Mesenchymal stem cell (in vitro differentiated cells and primary cell): ENCODE results near the gene NOX3.
A peak's percentile ranks its signal among the peaks of the same experiment; 100 is the strongest.

Experiments
- DNase-seq: peaks from one replicate; pipeline ENCODE4 v3.0.0-alpha.2; 2013
- H2AFZ ChIP-seq: one replicate; pipeline ENCODE4 v1.6.1; 2013; ENCODE audit warnings: low read depth, mild to moderate bottlenecking, control low read depth, inconsistent platforms, low read length, moderate library complexity
- H2AK5ac ChIP-seq: 2 replicates; pipeline ENCODE4 v1.6.1; 2013; ENCODE audit warnings: low read length, moderate library complexity, mild to moderate bottlenecking, inconsistent platforms; ENCODE audit not compliant: severe bottlenecking
- H2BK120ac ChIP-seq: one replicate; pipeline ENCODE4 v1.6.1; 2013; ENCODE audit warnings: low read depth, mild to moderate bottlenecking, inconsistent platforms, low read length, moderate library complexity
- H2BK12ac ChIP-seq, 2 experiments: one replicate each; pipeline ENCODE4 v1.6.1; 2013; ENCODE audit warnings: inconsistent platforms in 2 of 2, low read length in 2 of 2, mild to moderate bottlenecking in 2 of 2, moderate library complexity in 2 of 2, control low read depth in 1 of 2
- H2BK15ac ChIP-seq: one replicate; pipeline ENCODE4 v1.6.1; 2013; ENCODE audit warnings: mild to moderate bottlenecking, low read depth, inconsistent platforms; ENCODE audit not compliant: poor library complexity, severe bottlenecking
- H2BK5ac ChIP-seq: 2 replicates; pipeline ENCODE4 v1.6.1; 2013; ENCODE audit warnings: low read depth, mild to moderate bottlenecking, low read length, control low read depth, inconsistent platforms; ENCODE audit not compliant: poor library complexity, severe bottlenecking
- H3K14ac ChIP-seq, 2 experiments: one replicate each; pipeline ENCODE4 v1.6.1; 2013; ENCODE audit warnings: inconsistent platforms in 2 of 2, low read length in 2 of 2, control low read depth in 1 of 2, mild to moderate bottlenecking in 1 of 2, moderate library complexity in 1 of 2
- H3K18ac ChIP-seq, 2 experiments: one replicate each; pipeline ENCODE4 v1.6.1; 2013; ENCODE audit warnings: inconsistent platforms in 2 of 2, low read length in 2 of 2, control low read depth in 1 of 2, low read depth in 1 of 2, mild to moderate bottlenecking in 1 of 2
- H3K23ac ChIP-seq, 2 experiments: one replicate each; pipeline ENCODE4 v1.6.1; 2013; ENCODE audit warnings: inconsistent platforms in 2 of 2, low read length in 2 of 2, mild to moderate bottlenecking in 2 of 2, moderate library complexity in 2 of 2, control low read depth in 1 of 2
- H3K27ac ChIP-seq: 2 replicates; pipeline ENCODE4 v1.5.1; 2013; ENCODE audit warnings: mild to moderate bottlenecking, moderate library complexity, low read length, control low read depth, inconsistent platforms; ENCODE audit not compliant: poor library complexity, severe bottlenecking
- H3K27me3 ChIP-seq, 2 experiments: 2 replicates each; pipeline versions ENCODE4 v1.6.1 to v1.7.0; 2013; ENCODE audit warnings: low read length in 2 of 2, mild to moderate bottlenecking in 2 of 2, moderate library complexity in 2 of 2, control low read depth in 1 of 2, inconsistent platforms in 1 of 2; ENCODE audit not compliant: control insufficient read depth in 1 of 2, insufficient read depth in 1 of 2
- H3K36me3 ChIP-seq, 2 experiments: 2 replicates each; pipeline versions ENCODE4 v1.6.1 to v1.7.0; 2013; ENCODE audit warnings: low read length in 2 of 2, control low read depth in 1 of 2, inconsistent platforms in 1 of 2, low read depth in 1 of 2, mild to moderate bottlenecking in 1 of 2; ENCODE audit not compliant: insufficient read depth in 2 of 2, control insufficient read depth in 1 of 2
- H3K4ac ChIP-seq, 2 experiments: one replicate each; pipeline ENCODE4 v1.6.1; 2013; ENCODE audit warnings: inconsistent platforms in 2 of 2, low read length in 2 of 2, mild to moderate bottlenecking in 2 of 2, moderate library complexity in 2 of 2, control low read depth in 1 of 2, low read depth in 1 of 2
- H3K4me1 ChIP-seq: 2 replicates; pipeline ENCODE4 v1.6.1; 2013; ENCODE audit warnings: low read depth, low read length, control low read depth; ENCODE audit not compliant: control insufficient read depth, insufficient read depth
- H3K4me2 ChIP-seq: 2 replicates; pipeline ENCODE4 v1.6.1; 2013; ENCODE audit warnings: low read length, mild to moderate bottlenecking, inconsistent platforms; ENCODE audit not compliant: poor library complexity, severe bottlenecking
- H3K4me3 ChIP-seq, 2 experiments: 2 replicates each; pipeline versions ENCODE4 v1.5.1 to v1.7.0; 2013; ENCODE audit warnings: low read length in 2 of 2, mild to moderate bottlenecking in 2 of 2, control low read depth in 1 of 2, low read depth in 1 of 2; ENCODE audit not compliant: insufficient read depth in 1 of 2
- H3K79me1 ChIP-seq: replicated peaks from 2 replicates; pipeline ENCODE4 v1.6.1; 2013; ENCODE audit warnings: mild to moderate bottlenecking, control low read depth, low read length, inconsistent platforms; ENCODE audit not compliant: poor library complexity, severe bottlenecking
- H3K9ac ChIP-seq: 2 replicates; pipeline ENCODE4 v1.7.0; 2013; ENCODE audit warnings: mild to moderate bottlenecking, low read length, moderate library complexity
- H3K9me3 ChIP-seq: 2 replicates; pipeline ENCODE4 v1.7.0; 2013; ENCODE audit warnings: mild to moderate bottlenecking, low read length; ENCODE audit not compliant: control insufficient read depth
- H4K8ac ChIP-seq: one replicate; pipeline ENCODE4 v1.6.1; 2013; ENCODE audit warnings: inconsistent platforms, mild to moderate bottlenecking, low read length, moderate library complexity
- H4K91ac ChIP-seq: one replicate; pipeline ENCODE4 v1.6.1; 2013; ENCODE audit warnings: mild to moderate bottlenecking, low read length, inconsistent platforms
- WGBS: methylation state at CpG from one replicate; pipeline ENCODE4 v1.1.7; 2013; ENCODE audit warnings: mixed read lengths; 5-methylcytosine and 5-hydroxymethylcytosine counted together

The NOX3 gene

GRCh38 chr6:155449450-155450239, 6.0 kb downstream of the NOX3 start:
- H3K9ac ChIP-seq = no peak overlapping the region
- no peaks in the 10 kb centered on the region for H3K4me1 ChIP-seq
- WGBS = 77% methylated on average over 13 of the region's 14 CpGs
- H3K18ac ChIP-seq = no peak overlapping the region
- DNase-seq = no peak
- H3K14ac ChIP-seq = no peak overlapping the region
- H2AFZ ChIP-seq = no peak overlapping the region
- H2BK120ac ChIP-seq = no peak overlapping the region
- no peak overlapping the region for H4K91ac ChIP-seq
- H3K4me2 ChIP-seq = no peak overlapping the region
- no peaks in the 10 kb centered on the region for H3K36me3 ChIP-seq
- no peak overlapping the region for H2BK15ac ChIP-seq
- H2BK5ac ChIP-seq = no peak overlapping the region
- H3K4ac ChIP-seq = no peak overlapping the region
- H3K9me3 ChIP-seq = no peaks in the 10 kb centered on the region
- no peak overlapping the region for H2AK5ac ChIP-seq
- H3K23ac ChIP-seq = no peak overlapping the region
- H3K27me3 ChIP-seq = no peaks in the 10 kb centered on the region
- no peak overlapping the region for H2BK12ac ChIP-seq
- no peak overlapping the region for H3K27ac ChIP-seq
- H3K4me3 ChIP-seq = no peak overlapping the region
- no peak overlapping the region for H4K8ac ChIP-seq
- no peaks in the 10 kb centered on the region for H3K79me1 ChIP-seq

GRCh38 chr6:155448668-155449449, 6.8 kb downstream of the NOX3 start:
- Histone ChIP-seq H3K36me3 (no peaks in the 10 kb centered on the region), H2BK15ac (no peak overlapping the region), H3K23ac (no peak overlapping the region), H3K27me3 (no peaks in the 10 kb centered on the region), H3K9me3 (no peaks in the 10 kb centered on the region), H4K8ac (peak overlapping the region; percentile 52), H3K79me1 (no peaks in the 10 kb centered on the region), H3K4me3 (no peak overlapping the region), H2AK5ac (no peak overlapping the region), H3K9ac (no peak overlapping the region), H2BK5ac (no peak overlapping the region), H3K4me1 (no peaks in the 10 kb centered on the region), H2BK120ac (no peak overlapping the region), H4K91ac (no peak overlapping the region), H3K18ac (peak overlapping the region in 1 of 2 experiments; percentile 37), H3K14ac (no peak overlapping the region), H3K4me2 (no peak overlapping the region), H3K4ac (no peak overlapping the region), H2BK12ac (no peak overlapping the region), H2AFZ (no peak overlapping the region), H3K27ac (no peak overlapping the region)
- peak; percentile 20 for DNase-seq
- 30% methylated on average over 5 of the region's 5 CpGs for WGBS

DNA sequence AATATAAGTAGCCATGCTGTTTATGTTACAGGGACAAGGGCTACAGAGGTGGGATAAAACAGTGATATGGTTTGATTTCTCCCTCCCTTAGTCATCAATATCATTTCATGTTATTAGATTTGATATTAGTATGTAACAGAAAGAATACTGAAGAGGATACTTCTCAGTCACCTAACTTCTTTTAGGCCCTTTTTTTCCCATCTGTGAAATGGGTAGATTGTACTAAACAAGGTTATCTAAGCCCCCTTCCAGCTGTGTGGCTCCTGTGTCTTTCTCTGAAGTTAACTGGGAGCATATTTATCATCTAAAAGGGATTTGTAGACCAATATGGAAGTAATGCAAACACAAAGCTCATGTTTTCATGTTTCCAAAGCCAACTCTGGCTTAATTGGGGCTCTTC, 7.7 kb downstream of the NOX3 start:
- H3K27me3 ChIP-seq = no peaks in the 10 kb centered on the region

More for the DNA sequence above, 7.7 kb downstream of the NOX3 start:
- no peak overlapping the region for H3K14ac ChIP-seq
- H3K4me3 ChIP-seq = no peak overlapping the region
- no peak overlapping the region for H4K91ac ChIP-seq
- no peaks in the 10 kb centered on the region for H3K36me3 ChIP-seq
- H3K4me2 ChIP-seq = no peak overlapping the region
- H3K18ac ChIP-seq = no peak overlapping the region
- no peak overlapping the region for H2BK12ac ChIP-seq
- H2BK5ac ChIP-seq = no peak overlapping the region
- no peaks in the 10 kb centered on the region for H3K4me1 ChIP-seq
- no peak overlapping the region for H4K8ac ChIP-seq
- H3K9me3 ChIP-seq = no peaks in the 10 kb centered on the region
- no peak overlapping the region for H2BK15ac ChIP-seq
- no peak overlapping the region for H2AFZ ChIP-seq
- H2BK120ac ChIP-seq = no peak overlapping the region
- no peak overlapping the region for H3K27ac ChIP-seq
- H3K79me1 ChIP-seq = no peaks in the 10 kb centered on the region
- H3K9ac ChIP-seq = no peak overlapping the region
- no peak overlapping the region for H3K23ac ChIP-seq
- H2AK5ac ChIP-seq = no peak overlapping the region
- no peak for DNase-seq
- H3K4ac ChIP-seq = no peak overlapping the region
